ENCODE measurements around the gene E2F4.

Gene E2F4

GRCh38 chr16:67208154-67208896 is 16.4 kb downstream of the E2F4 start:
- no peak for DNase-seq (ENCODE audit: low spot score)

GRCh38 chr16:67209565-67209964 is 17.6 kb downstream of the E2F4 start:
- DNase-seq (ENCODE audit: low spot score) = no peak

GRCh38 chr16:67210069-67210937 is 18.3 kb downstream of the E2F4 start:
- no peak for DNase-seq (ENCODE audit: low spot score)

- DNase-seq (ENCODE audit: low spot score) = no peak
These were observed 19.7 kb downstream of the E2F4 start for GRCh38 chr16:67211674-67212073.

DNA sequence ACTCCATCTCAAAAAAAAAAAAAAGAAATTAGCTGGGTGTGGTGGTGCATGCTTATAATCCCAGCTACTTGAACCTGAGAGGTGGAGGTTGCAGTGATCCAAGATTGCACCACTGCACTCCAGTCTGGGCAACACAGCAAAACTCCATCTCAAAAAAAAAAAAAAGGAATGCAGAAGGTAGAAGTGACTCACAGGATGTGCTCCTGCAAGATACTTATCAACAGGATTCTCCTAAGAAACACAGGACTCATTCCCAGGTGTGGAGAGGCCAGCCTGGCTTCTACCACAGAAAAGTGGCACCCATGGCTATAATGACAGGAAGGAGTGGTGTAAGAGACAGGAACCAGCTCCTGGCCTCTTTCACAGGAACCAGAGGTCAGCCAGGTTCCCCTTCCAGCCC is 20.8 kb downstream of the E2F4 start:
- DNase-seq (ENCODE audit: low spot score) = no peak

DNA sequence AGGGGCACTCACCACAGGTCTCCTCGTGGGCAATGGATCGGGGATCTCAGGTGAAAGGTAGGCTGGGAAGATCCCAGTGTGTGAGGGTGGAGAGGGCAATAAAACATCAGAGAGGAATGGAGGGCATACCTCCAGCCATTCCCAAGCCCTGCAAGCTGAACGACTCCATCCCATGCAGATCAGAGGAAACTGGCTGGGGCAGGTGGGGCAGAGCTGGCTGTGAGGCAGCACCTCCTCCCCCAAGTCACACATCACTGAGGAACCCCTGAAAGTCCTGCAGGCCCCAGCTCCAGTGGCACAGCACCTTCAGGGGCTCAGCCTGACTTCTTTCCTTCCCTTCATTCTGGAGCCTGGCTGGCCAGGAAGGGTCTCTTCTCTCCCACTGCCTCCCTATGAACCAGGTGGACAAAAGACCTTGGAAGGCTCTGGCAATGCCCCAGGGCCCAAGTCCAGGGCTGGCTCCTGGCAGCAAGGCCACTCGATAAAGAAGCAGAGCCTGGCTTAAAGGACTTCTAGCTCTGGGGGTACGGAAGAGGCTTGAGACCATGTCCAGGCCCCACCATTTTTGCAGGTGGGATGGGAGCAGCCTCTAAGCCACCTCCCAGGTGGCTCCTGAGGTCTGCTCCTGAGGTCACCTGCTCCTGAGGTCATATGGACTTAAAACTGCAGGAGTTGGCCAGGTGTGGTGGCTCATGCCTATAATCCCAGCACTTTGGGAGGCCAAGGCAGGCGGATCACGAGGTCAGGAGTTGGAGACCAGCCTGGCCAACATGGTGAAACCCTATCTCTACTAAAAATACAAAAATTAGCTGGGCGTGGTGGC is 21.5 kb downstream of the E2F4 start:
- no peak for DNase-seq (ENCODE audit: low spot score)

- no peak for DNase-seq (ENCODE audit: low spot score)
These were observed 23.8 kb downstream of the E2F4 start for GRCh38 chr16:67215706-67216105.

DNA sequence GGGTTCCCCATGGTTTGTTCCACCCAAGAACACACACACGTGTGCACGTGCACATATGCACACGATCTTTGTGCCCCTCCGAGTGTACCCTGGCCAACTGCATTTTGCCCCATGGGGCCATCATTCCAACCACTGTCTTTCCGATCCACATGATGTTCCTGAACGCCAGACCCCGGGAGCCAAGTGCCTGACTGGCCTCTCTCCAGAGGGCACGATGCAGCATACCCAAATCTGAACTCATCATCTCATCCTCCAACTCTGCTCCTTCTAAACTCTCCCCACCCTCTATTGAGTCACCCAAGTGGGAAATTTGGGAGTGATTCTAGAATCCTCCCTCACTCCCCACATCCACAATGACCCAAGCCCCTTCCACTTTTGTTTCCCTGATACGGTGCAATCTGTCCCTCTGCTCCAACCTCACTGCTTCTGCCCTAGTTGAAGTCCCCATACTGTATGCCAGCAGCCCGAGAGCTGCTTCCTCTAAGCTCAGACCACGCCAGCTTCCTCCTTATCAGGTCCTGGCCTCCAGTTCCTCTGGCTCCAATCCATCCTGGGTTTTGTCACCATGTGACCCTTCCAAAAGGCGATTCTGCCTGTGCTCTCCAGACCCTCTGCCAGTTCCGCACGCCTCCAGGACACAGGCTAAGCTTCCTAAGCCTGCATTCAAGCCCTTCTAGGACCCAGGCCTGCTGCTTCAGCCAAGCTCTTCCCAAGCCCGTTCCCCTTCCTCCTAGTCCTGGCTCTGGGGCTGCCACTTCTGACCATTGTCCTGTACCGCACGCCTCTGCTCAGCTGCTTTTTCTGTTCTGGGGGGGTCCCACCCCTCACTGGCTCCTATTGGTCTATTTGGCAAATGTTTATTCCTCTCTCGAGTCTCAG is 24.9 kb downstream of the E2F4 start:
- peak; percentile 59 for DNase-seq (ENCODE audit: low spot score)

DNA sequence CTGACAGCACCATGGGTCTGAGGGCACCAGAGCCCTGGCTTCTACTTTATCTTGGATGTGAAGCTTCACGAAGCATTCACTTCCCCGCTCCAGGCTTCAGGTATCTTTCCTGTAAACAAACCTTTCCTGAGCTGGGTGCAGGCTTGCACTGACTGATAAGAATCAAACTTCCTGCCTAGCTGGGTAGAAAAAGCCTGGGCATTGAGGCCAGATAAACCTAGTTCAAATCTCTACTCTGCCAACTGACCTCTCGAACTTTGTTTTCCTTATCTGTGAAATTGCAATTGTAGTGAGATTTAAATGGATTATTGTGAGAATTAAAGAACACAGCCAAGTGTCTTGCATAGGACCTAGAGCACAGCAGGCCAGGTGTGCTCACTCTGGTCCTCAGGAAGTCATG is 32.0 kb downstream of the E2F4 start:
- DNase-seq (ENCODE audit: low spot score) = no peak

DNA sequence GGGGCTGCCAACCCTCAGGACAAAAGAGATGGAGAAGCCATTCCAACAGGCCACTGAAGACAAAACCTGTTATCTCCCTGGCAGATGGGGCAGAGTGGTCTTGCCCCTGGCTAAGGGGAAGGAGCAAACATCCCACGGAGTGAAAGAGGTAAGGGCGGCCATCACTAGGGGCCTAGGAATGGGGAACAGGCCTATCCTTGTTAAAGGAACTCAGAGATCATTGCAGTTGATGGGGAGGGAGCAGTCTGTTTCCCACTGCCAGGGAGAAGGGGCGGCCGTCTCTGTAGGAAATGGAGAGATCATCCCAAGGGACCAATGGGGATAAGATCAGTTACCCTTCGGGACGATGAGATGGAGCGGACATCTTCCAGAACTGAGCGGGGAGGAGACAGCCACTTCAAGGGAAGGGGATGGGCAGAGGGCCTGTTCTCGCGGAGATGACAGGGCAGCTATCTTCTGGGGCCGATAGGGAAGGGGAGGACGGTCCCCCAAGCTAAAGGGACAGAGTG is 34.4 kb downstream of the E2F4 start:
- no peak for DNase-seq (ENCODE audit: low spot score)

GRCh38 chr16:67226804-67227566 is 35.0 kb downstream of the E2F4 start, which contains the start of gene TMEM208:
Gene TMEM208 (plus strand): TSS chr16:67227130. CDS start chr16:67227219, 89 bp downstream.
- peak; percentile 100 for DNase-seq (ENCODE audit: low spot score)

DNA sequence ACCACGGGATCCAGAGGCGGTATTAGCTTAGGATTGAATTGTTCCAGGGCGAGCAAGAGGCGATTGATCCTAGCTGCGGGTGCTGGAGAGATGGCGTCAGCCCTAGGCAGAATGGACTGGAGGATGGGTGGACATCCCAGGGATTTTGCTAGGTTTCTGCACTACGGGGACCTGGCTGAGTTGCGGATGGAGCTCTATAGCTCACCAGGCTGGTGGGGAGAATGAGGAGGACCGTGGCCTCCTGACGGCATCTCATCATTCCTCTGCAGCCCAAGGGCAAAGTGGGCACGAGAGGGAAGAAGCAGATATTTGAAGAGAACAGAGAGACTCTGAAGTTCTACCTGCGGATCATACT is 35.6 kb downstream of the E2F4 start:
- no peak for DNase-seq (ENCODE audit: low spot score)

DNA sequence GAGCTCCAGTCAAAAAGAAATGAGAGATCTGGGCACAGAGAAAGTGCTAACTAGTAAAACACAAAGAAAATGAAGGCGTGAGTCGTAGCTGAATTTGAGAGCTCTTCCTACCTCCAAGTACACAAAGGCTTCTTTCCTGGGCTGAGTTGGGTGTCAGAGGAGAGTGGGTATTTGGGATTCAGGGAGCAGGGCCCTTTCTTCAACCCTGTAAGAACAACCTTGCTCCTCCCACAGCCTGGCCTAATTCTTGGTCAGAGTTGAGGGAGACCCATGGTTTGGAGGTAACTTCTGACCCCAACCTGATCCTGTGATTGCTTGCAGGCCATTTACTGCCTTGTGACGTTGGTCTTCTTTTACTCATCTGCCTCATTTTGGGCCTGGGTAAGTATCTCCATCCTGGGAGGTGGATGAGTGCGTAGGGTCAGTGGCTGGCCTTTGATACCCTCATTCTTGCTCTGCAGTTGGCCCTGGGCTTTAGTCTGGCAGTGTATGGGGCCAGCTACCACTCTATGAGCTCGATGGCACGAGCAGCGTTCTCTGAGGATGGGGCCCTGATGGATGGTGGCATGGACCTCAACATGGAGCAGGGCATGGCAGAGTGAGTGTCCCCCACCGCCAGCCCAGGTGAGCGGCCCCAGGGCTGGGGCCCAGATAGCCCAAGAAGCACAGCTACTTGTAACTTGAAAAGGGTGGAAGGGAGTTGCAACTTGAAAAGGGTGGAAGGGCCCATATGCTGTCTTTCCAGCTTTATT is 36.3 kb downstream of the E2F4 start:
- no peak for DNase-seq (ENCODE audit: low spot score)

- DNase-seq (ENCODE audit: low spot score) = no peak
These were observed 37.0 kb downstream of the E2F4 start for GRCh38 chr16:67228905-67229304.

DNA sequence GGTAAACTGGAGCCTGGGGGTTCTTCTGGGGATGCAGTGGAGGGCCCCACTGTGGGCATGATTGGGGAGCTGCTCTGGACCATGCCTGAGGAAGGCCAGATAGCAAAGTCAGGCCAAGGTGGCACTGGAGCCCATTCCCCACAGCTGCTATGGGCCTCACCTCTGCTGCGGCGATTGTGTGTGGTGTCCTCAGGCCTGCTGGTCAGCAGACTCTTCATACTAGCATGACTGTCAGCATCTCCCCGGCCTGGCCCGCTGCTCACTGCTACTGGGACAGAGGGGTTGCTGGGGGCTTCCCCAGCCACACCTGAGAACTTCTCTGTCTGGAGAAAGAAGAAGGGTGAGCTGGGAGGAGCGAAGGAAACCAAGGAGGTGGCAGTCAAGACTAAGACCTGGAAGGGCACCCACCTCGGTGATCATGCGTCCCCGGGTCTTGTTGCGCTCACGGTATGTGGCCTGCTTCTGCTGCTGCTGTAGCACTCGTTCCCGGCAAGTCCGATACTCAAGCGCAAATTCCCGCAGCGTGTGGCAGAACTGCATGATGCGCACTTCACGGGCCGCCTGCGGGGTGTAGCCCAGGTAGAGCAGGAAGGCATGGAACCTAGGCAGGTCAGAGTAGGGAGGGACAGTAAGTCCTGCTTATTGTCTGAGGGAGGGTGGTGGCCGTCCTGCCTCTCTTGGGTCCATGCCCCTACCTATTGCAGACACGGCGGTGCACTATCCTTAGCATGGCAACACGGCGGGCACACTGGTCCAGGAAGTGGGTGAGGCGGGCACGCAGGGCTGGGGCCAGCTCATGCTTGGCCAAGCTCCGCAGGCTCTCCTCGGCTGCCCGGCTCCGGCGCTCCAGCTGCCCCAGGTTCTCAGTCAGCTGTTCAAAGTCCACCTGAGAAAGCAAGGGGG is 38.2 kb downstream of the E2F4 start:
- no peak for DNase-seq (ENCODE audit: low spot score)

- DNase-seq (ENCODE audit: low spot score) = no peak
These were observed 39.1 kb downstream of the E2F4 start for GRCh38 chr16:67230809-67231660.

DNA sequence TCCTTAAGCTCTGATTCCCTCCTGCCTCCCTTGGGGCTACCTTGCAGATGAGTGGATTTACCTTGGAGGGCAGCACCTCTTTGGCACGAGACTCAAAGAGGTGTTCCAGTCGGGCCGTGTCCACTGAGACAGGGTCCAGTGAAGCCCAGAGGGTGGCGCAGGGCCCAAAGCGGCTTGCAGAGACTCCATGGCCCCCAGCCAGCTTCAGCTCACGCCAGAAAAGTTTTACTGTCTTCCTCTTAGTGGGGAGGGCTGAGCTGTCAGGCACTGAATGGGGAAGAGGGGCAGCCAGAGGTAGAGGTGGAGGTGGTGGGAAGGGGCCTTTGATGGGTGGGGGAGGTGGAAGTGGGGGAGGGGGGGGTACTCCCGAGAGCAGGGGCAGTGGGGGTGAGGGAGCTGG is 41.6 kb downstream of the E2F4 start:
- DNase-seq (ENCODE audit: low spot score) = no peak

- DNase-seq (ENCODE audit: low spot score) = no peak
These were observed 42.2 kb downstream of the E2F4 start for GRCh38 chr16:67234180-67234597.
